HCT116 (cell line): ENCODE measurements around the gene TMEM14B.

Experiments
- CEBPB ChIP-seq: IDR thresholded peaks from 2 replicates; pipeline ENCODE4 v1.6.1; 2012; ENCODE audit warnings: low read depth
- ELF1 ChIP-seq: IDR thresholded peaks from 2 replicates; pipeline ENCODE4 v1.6.1; 2012; ENCODE audit warnings: low read depth, borderline replicate concordance
- EZH2 ChIP-seq: fragments of 200-600 bp; sonication (generic); IDR thresholded peaks from 2 replicates; pipeline ENCODE4 v1.6.1; 2017; ENCODE audit warnings: antibody characterized with exemption, mixed run types
- EZH2phosphoT487 ChIP-seq: fragments of 200-600 bp; IDR thresholded peaks from 2 replicates; pipeline ENCODE4 v1.6.1; 2018; ENCODE audit warnings: antibody characterized with exemption, borderline replicate concordance
- JUND ChIP-seq: IDR thresholded peaks from 2 replicates; pipeline ENCODE4 v1.6.1; 2012
- MAX ChIP-seq: IDR thresholded peaks from 2 replicates; pipeline ENCODE4 v1.6.1; 2012
- POLR2A ChIP-seq: IDR thresholded peaks from 2 replicates; pipeline ENCODE4 v1.7.0; 2011; ENCODE audit warnings: borderline replicate concordance; ENCODE audit not compliant: insufficient read depth, insufficient read length; ENCODE audit errors: extremely low read depth
- POLR2AphosphoS5 ChIP-seq: IDR thresholded peaks from 2 replicates; pipeline ENCODE4 v1.6.1; 2011; ENCODE audit warnings: mild to moderate bottlenecking, low read depth, low read length, moderate library complexity
- REST ChIP-seq: IDR thresholded peaks from 2 replicates; pipeline ENCODE4 v1.6.1; 2012; ENCODE audit warnings: low read depth
- SIN3A ChIP-seq: IDR thresholded peaks from 2 replicates; pipeline ENCODE4 v1.6.1; 2012; ENCODE audit warnings: low read depth
- SP1 ChIP-seq: IDR thresholded peaks from 2 replicates; pipeline ENCODE4 v1.6.1; 2012; ENCODE audit warnings: low read depth
- YY1 ChIP-seq: IDR thresholded peaks from 2 replicates; pipeline ENCODE4 v1.6.1; 2011; ENCODE audit warnings: low read length, low read depth, moderate library complexity, mild to moderate bottlenecking; ENCODE audit not compliant: insufficient replicate concordance; ENCODE audit errors: extremely low read depth
- ZNF274 ChIP-seq: fragments of 200-500 bp; sonication (Bioruptor generic); IDR thresholded peaks from 2 replicates; pipeline ENCODE4 v1.6.1; 2014; ENCODE audit warnings: mild to moderate bottlenecking, low read depth, low read length, inconsistent platforms
- TF ChIP-seq, protein P1 (sequence below), 3 experiments: fragments of 200-600 bp in 1 of 3; sonication (generic) in 1 of 3; IDR thresholded peaks in 2 of 3; conservative IDR thresholded peaks in 1 of 3; 2 replicates each; pipeline ENCODE4 v1.5.1; 2012 to 2017; ENCODE audit warnings: low read depth in 2 of 3, low read length in 2 of 3, antibody characterized with exemption in 1 of 3, borderline replicate concordance in 1 of 3, control low read depth in 1 of 3, mild to moderate bottlenecking in 1 of 3, mixed read lengths in 1 of 3, mixed run types in 1 of 3, moderate library complexity in 1 of 3; ENCODE audit not compliant: insufficient read depth in 1 of 3

DNA sequence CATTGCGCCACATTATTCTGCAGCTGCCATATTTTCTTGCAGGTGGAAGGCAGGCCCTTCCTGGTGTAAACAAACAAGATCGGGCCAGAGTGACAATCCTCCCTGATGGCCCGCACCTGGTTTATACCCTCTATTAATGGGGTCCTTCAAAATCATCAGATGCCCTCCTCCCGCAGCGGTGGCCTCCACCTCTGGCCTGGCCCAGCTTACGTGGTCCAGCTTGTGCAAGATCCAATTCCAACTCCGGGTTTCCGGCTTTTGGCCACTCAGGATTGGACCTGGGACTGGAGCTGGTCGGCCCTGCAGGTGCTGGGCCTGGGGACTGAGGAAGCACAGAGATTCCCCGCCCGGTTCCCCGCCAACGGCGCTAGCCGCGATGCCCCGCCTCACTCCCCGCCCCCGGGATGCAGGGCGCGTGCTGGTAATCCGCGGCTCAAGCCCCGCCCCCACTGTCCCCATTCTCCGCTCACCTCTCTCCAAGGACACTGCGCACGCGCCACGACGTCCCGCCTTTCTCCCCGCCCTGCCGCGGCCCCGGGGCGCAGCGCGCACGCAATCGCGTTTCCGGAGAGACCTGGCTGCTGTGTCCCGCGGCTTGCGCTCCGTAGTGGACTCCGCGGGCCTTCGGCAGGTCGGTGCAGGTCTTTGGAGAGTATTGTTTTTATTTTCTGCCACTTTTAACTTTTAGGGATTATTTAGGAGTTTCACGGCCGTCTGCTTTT is at the start of gene TMEM14B:
- TF ChIP-seq, protein P1, sequence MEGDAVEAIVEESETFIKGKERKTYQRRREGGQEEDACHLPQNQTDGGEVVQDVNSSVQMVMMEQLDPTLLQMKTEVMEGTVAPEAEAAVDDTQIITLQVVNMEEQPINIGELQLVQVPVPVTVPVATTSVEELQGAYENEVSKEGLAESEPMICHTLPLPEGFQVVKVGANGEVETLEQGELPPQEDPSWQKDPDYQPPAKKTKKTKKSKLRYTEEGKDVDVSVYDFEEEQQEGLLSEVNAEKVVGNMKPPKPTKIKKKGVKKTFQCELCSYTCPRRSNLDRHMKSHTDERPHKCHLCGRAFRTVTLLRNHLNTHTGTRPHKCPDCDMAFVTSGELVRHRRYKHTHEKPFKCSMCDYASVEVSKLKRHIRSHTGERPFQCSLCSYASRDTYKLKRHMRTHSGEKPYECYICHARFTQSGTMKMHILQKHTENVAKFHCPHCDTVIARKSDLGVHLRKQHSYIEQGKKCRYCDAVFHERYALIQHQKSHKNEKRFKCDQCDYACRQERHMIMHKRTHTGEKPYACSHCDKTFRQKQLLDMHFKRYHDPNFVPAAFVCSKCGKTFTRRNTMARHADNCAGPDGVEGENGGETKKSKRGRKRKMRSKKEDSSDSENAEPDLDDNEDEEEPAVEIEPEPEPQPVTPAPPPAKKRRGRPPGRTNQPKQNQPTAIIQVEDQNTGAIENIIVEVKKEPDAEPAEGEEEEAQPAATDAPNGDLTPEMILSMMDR (IDR thresholded peaks at IDR 0.05 in 2 of 3, conservative IDR thresholded peaks at IDR 0.05 in 1 of 3; ENCODE audit: borderline replicate concordance in 1 of 3, insufficient read depth in 1 of 3, low read depth in 2 of 3, low read length in 2 of 3) = no peak
- TF ChIP-seq SIN3A (peak; percentile 85), CEBPB (peak; percentile 77; the same call in 1 of the 2 replicates), MAX (peak; percentile 86), POLR2A (peak; percentile 92), ELF1 (0 out of 2 replicates have a peak, but pooled peaks have one; percentile 23), EZH2 (no peak), POLR2AphosphoS5 (peak; percentile 98), YY1 (peak; percentile 67), EZH2phosphoT487 (no peak), REST (no peak), ZNF274 (no peak), JUND (no peak), SP1 (peak; percentile 72)
